Keratinocyte (primary cell): ENCODE data around the gene TERT. TPM values are rescaled to one million over a fixed set of nuclear protein-coding genes. Genes with fewer than 3 reads are reported as not detected.
"Not testable (repeated sequence)": the region's sequence is repeated elsewhere in the genome, so short reads cannot be mapped to it uniquely, and the experiment has no call there.

Experiments used
- DNase-seq: peaks from one replicate; pipeline ENCODE4 v3.0.0-alpha.2; 2011; ENCODE audit warnings: low read depth, missing footprints, low spot score
- FAIRE-seq: peaks from 2 replicates; lab custom pipeline; 2011; peaks lifted over from hg19 to GRCh38; lab: Jason Lieb, UNC
- H2AFZ ChIP-seq: 2 replicates; pipeline ENCODE4 v1.6.0; 2012; ENCODE audit warnings: low read length, control low read depth, inconsistent platforms; ENCODE audit not compliant: control insufficient read depth
- H3K27ac ChIP-seq: 2 replicates; pipeline ENCODE4 v1.5.1; 2011; ENCODE audit warnings: low read length; ENCODE audit not compliant: control insufficient read depth, insufficient read depth
- H3K27me3 ChIP-seq: 3 replicates; pipeline ENCODE4 v1.6.0; 2011; ENCODE audit warnings: low read length; ENCODE audit not compliant: control insufficient read depth, insufficient read depth; ENCODE audit errors: extremely low read depth
- H3K36me3 ChIP-seq, 2 experiments: 2 replicates in 1 of 2; 3 replicates in 1 of 2; pipeline ENCODE4 v1.5.1; 2011; ENCODE audit warnings: low read length in 2 of 2, mild to moderate bottlenecking in 1 of 2; ENCODE audit not compliant: control insufficient read depth in 2 of 2, insufficient read depth in 2 of 2; ENCODE audit errors: extremely low read depth in 1 of 2
- H3K4me1 ChIP-seq: 3 replicates; pipeline ENCODE4 v1.5.1; 2011; ENCODE audit warnings: low read length; ENCODE audit not compliant: control insufficient read depth, insufficient read depth; ENCODE audit errors: extremely low read depth
- H3K4me2 ChIP-seq: 3 replicates; pipeline ENCODE4 v1.6.0; 2011; ENCODE audit warnings: low read depth, low read length; ENCODE audit not compliant: control insufficient read depth, insufficient read depth; ENCODE audit errors: extremely low read depth
- H3K4me3 ChIP-seq, 3 experiments: fragments of 200-600 bp in 1 of 3; sonication (generic) in 1 of 3; 2 replicates in 2 of 3; 3 replicates in 1 of 3; pipeline ENCODE4 v1.5.1; 2011 to 2016; ENCODE audit warnings: low read length in 3 of 3, mild to moderate bottlenecking in 3 of 3, control low read depth in 2 of 3, inconsistent platforms in 1 of 3, low read depth in 1 of 3, mixed read lengths in 1 of 3, mixed run types in 1 of 3, moderate library complexity in 1 of 3; ENCODE audit not compliant: control insufficient read depth in 2 of 3, insufficient read depth in 2 of 3; ENCODE audit errors: extremely low read depth in 1 of 3
- H3K79me2 ChIP-seq: 2 replicates; pipeline ENCODE4 v1.6.0; 2012; ENCODE audit warnings: low read length; ENCODE audit not compliant: control insufficient read depth, insufficient read depth
- H3K9ac ChIP-seq: 3 replicates; pipeline ENCODE4 v1.6.0; 2011; ENCODE audit warnings: low read length; ENCODE audit not compliant: control insufficient read depth, insufficient read depth; ENCODE audit errors: extremely low read depth
- H3K9me1 ChIP-seq: 3 replicates; pipeline ENCODE4 v1.6.0; 2011; ENCODE audit warnings: low read length; ENCODE audit not compliant: control insufficient read depth, insufficient read depth; ENCODE audit errors: extremely low read depth
- H3K9me3 ChIP-seq: 2 replicates; pipeline ENCODE4 v1.5.1; 2012; ENCODE audit warnings: low read depth, low read length; ENCODE audit not compliant: control insufficient read depth
- H4K20me1 ChIP-seq: 3 replicates; pipeline ENCODE4 v1.6.0; 2011; ENCODE audit warnings: low read length; ENCODE audit not compliant: control insufficient read depth, insufficient read depth; ENCODE audit errors: extremely low read depth
- EZH2 ChIP-seq: IDR thresholded peaks from one replicate; pipeline ENCODE4 v1.6.1; 2012; ENCODE audit warnings: inconsistent platforms, mild to moderate bottlenecking, low read length, moderate library complexity
- dilution Hi-C: fragments of 300-500 bp; cut with MboI; formaldehyde crosslinking; loops from one replicate; pipeline ENCODE4 v1.7.0; 2020; ENCODE audit warnings: low sequenced_read_pairs; ENCODE audit not compliant: extremely low pct_ligation_motif_present
- polyA plus RNA-seq, 5 experiments: library from polyadenylated mRNA; depleted of rRNA in 3 of 5; stranded (reverse) in 3 of 5; stranded (forward) in 1 of 5; unstranded in 1 of 5; fragments of >200 nt; gene quantifications; 1 replicate in 1 of 5; 2 replicates in 3 of 5; 3 replicates in 1 of 5; pipeline versions ENCODE4 v1.2.1 to v1.2.3, GENCODE V29; 2011 to 2012; ENCODE audit warnings: missing spikeins in 2 of 5, low read depth in 1 of 5, low replicate concordance in 1 of 5
- TF ChIP-seq, protein P1 (sequence below), 3 experiments: IDR thresholded peaks in 1 of 3; conservative IDR thresholded peaks in 1 of 3; optimal IDR thresholded peaks in 1 of 3; 2 replicates in 2 of 3; 3 replicates in 1 of 3; pipeline versions ENCODE3 to v1.5.1; 2011; ENCODE audit warnings: low read length in 3 of 3, mild to moderate bottlenecking in 3 of 3, moderate library complexity in 2 of 3, control low read depth in 1 of 3, inconsistent platforms in 1 of 3; ENCODE audit not compliant: insufficient read depth in 2 of 3; ENCODE audit errors: extremely low read depth in 1 of 3

Gene TERT
- polyA plus RNA-seq, 1 donor (not counting 4 experiments of a cell fraction or from before 2014, with no cell fraction given), result not detected

DNA sequence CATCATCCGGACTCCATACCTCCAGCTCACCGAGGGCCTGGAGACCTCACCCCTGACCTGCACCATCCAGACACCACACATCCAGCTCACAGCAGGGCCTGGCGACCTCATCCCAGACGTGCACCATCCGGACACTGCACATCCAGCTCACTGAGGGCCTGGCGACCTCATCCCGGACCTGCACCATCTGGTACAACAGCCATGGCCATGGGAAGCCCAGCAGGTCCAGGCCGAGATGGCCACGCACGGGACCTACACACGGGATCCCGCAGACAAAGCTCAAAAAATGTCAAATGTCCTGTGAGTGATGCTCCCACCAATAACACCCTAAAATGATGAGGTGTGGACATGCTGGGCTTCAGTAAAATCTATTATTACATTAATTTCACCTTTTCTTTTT is 9.7 kb downstream of the TERT start:
- H3K4me1 ChIP-seq, result no peaks in the 10 kb centered on the region
- H3K4me2 ChIP-seq, result no peak overlapping the region
- no peaks in the 10 kb centered on the region for H3K79me2 ChIP-seq
- no peak for DNase-seq
- no peaks in the 10 kb centered on the region for H4K20me1 ChIP-seq
- no peaks in the 10 kb centered on the region for H3K27me3 ChIP-seq
- H3K9me3 ChIP-seq, result peaks cover 3% of the 10 kb centered on the region
- no peaks in the 10 kb centered on the region for H3K9me1 ChIP-seq
- FAIRE-seq, result no peak
- H3K4me3 ChIP-seq, result no peak overlapping the region
- H3K27ac ChIP-seq, result no peak overlapping the region
- no peak overlapping the region for H2AFZ ChIP-seq
- H3K9ac ChIP-seq, result no peak overlapping the region
- dilution Hi-C loops, result no loop called here
- TF ChIP-seq, protein P1, sequence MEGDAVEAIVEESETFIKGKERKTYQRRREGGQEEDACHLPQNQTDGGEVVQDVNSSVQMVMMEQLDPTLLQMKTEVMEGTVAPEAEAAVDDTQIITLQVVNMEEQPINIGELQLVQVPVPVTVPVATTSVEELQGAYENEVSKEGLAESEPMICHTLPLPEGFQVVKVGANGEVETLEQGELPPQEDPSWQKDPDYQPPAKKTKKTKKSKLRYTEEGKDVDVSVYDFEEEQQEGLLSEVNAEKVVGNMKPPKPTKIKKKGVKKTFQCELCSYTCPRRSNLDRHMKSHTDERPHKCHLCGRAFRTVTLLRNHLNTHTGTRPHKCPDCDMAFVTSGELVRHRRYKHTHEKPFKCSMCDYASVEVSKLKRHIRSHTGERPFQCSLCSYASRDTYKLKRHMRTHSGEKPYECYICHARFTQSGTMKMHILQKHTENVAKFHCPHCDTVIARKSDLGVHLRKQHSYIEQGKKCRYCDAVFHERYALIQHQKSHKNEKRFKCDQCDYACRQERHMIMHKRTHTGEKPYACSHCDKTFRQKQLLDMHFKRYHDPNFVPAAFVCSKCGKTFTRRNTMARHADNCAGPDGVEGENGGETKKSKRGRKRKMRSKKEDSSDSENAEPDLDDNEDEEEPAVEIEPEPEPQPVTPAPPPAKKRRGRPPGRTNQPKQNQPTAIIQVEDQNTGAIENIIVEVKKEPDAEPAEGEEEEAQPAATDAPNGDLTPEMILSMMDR (optimal IDR thresholded peaks at IDR 0.05 in 1 of 3, IDR thresholded peaks at IDR 0.05 in 1 of 3, conservative IDR thresholded peaks at IDR 0.05 in 1 of 3; ENCODE audit: extremely low read depth in 1 of 3, insufficient read depth in 2 of 3, low read length in 3 of 3), result no peak
- TF ChIP-seq EZH2, result no peak
- no peaks in the 10 kb centered on the region for H3K36me3 ChIP-seq

- H2AFZ ChIP-seq, H3K4me1 ChIP-seq, H3K27ac ChIP-seq, dilution Hi-C loops, H3K79me2 ChIP-seq, H3K9me1 ChIP-seq, H3K9me3 ChIP-seq, H3K4me2 ChIP-seq, H3K4me3 ChIP-seq, H4K20me1 ChIP-seq, H3K27me3 ChIP-seq, H3K36me3 ChIP-seq, FAIRE-seq, H3K9ac ChIP-seq, DNase-seq: not testable (repeated sequence)
Measured at GRCh38 chr5:1284336-1284970, 10.4 kb downstream of the TERT start.

DNA sequence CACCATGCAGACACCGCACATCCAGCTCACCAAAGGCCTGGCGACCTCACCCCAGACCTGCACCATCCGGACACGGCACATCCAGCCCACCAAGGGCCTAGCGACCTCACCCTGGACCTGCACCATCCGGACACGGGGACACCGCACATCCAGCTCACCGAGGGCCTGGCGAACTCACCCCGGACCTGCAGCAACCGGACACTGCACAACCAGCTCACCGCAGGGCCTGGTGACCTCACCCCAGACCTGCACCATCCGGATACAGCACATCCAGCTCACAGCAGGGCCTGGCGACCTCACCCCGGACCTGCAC is 11.2 kb downstream of the TERT start:
- H3K4me3 ChIP-seq, H3K4me2 ChIP-seq, H3K36me3 ChIP-seq, H3K27ac ChIP-seq, H3K4me1 ChIP-seq, DNase-seq, H4K20me1 ChIP-seq, H3K9me1 ChIP-seq, dilution Hi-C loops, FAIRE-seq, H3K9ac ChIP-seq, H3K79me2 ChIP-seq, H3K27me3 ChIP-seq, H3K9me3 ChIP-seq, H2AFZ ChIP-seq: not testable (repeated sequence)

DNA sequence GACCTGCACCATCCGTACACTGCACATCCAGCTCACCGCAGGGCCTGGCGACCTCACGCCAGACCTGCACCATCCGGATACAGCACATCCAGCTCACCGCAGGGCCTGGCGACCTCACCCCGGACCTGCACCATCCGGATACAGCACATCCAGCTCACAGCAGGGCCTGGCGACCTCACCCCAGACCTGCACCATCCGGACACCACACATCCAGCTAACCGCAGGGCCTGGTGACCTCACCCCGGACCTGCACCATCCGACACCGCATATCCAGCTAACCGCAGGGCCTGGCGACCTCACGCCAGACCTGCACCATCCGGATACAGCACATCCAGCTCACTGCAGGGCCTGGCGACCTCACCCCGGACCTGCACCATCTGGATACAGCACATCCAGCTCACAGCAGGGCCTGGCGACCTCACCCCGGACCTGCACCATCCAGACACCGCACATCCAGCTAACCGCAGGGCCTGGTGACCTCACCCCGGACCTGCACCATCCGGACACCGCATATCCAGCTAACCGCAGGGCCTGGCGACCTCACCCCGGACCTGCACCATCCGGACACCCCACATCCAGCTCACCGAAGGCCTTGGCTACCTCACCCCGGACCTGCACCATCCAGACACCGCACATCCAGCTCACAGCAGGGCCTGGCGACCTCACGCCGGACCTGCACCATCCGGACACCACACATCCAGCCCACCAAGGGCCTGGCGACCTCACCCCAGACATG is 11.7 kb downstream of the TERT start:
- H3K9ac ChIP-seq, dilution Hi-C loops, H3K36me3 ChIP-seq, H4K20me1 ChIP-seq, FAIRE-seq, H3K27ac ChIP-seq, H3K4me1 ChIP-seq, H2AFZ ChIP-seq, H3K4me2 ChIP-seq, H3K9me1 ChIP-seq, H3K27me3 ChIP-seq, DNase-seq, H3K79me2 ChIP-seq, H3K4me3 ChIP-seq, H3K9me3 ChIP-seq: not testable (repeated sequence)
